ENCODE results near the gene FAIM2.

FAIM2 gene

DNA sequence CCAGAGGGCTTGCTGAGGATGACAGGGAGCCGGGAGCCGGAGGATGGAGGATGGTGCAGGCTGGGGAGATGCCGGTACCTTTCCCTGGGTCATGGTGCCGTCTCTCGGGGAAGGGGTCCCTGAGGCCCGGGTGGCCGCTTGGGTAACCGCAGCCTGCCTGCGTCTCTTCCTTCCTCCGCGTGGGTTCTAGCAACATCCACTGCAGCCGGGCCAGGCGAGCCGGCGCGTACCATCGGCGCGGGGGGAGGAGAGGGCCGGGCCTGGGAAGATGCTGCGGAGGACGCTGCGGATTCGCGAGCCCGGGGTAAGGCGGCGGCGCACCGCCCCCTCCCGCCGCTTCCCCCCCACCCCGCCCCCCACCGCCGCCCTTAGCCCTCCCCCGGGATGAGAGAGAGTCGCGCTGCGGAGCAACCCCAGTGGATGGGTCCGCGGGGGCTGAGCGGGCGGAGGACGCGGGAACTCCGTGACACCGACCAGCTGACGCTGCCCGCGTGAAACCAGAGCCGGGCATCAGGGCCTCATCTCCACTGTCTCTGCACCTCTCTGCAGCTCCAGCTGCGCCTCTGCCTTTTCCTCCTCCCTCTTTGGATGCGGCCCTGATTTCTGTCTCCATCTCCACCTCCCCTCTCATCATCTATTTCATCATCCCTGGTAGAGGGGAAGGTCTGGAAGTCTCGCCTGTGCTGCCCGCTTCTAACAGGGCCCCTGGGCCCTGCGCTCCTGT is at the start of gene FAIM2:
Gene FAIM2 (minus strand): TSS at position 201 of the 724 bp plus-strand sequence. CDS start 108 bp downstream, at position 93.
- peak; percentile 93 for DNase-seq (ENCODE audit: low spot score)

DNA sequence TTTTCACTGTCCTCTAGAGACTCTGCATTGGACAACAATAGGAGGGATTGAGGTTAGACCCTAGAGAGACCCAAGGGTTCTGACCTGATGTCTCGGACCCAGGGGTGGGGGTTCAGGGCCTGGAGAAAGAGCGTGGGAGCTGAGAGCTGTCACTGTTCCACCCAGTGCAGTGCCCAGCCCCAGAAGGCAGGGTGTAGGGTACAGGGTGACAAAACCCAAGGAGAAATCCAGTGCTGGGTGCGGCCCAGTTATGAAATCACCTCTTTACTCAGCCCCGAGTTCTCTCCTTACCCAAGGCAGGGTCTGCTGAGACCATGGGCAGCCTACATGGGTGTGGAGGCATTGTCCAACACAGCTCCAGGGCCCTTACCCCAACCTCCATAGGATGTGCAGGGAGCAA is 49.5 kb upstream of the FAIM2 start:
- DNase-seq (ENCODE audit: low spot score), result no peak

DNA sequence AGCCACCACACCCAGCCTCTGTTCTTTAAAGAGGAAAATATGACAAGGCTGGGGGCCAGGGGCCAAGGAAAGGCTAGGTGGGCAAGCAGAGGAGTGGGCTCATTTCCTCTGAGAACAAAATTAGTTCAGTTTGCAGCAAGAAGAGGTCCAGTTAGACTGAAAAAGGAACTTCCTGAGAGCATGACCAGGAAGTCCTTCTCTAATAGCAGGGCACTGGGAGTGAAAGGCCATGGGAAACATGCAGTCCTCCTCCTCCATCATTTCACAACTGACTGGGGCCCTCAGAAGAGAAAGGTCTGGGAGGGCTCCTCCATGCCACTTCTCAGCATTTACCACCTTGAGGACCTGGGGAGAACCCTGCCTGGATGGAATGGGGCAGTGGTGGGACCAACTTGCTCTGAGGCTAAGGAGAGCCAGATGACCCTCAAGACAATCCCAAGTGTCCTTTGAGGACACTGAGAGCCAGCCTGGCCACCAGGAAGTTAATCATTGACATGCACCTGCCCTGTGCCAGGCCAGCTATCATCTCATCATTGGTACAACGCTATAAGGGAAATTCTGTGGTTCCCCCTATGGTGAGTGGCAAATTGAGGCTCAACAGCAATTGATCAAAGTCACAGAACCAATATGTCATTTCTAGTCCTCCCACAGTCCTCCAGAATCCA is 48.8 kb upstream of the FAIM2 start:
- no peak for DNase-seq (ENCODE audit: low spot score)

DNA sequence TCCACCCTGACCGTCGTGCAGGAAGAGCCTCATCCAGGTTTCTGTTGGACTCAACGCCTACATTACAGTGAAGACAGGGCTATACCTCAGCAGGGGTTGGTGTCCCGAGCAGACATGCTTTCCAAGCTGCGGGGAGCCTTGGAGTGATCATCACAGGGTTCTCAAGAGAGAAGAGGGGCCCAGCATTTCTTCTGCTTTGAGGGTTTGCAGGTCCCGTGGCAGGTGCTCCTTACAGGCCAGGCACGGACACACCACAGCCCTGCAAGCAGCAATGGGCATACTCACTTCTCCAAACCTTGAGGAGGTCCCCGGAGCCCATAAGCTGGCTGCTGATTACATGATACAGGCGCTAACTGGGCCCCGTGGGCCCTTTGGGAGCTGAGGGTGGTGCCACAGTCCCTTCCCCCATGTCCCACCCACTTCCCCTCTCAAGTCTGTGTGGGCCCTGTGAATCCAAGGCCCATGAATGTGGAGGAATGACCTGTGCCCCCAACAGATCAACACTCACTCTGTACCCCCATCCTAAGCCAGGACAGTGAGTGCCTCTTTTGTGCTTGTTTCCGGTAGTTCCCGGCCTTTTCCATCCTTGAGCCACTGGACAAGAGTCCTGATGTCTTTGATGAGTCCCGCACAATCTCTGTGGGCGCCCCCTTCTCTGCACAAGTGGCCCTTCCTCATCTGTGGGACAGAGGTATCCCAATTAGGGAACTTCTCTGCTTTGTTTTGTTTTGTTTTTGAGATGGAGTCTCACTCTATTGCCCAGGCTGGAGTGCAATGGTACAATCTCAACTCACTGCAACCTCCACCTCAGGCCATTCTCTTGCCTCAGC is 47.9 kb upstream of the FAIM2 start:
- DNase-seq (ENCODE audit: low spot score), result no peak

DNA sequence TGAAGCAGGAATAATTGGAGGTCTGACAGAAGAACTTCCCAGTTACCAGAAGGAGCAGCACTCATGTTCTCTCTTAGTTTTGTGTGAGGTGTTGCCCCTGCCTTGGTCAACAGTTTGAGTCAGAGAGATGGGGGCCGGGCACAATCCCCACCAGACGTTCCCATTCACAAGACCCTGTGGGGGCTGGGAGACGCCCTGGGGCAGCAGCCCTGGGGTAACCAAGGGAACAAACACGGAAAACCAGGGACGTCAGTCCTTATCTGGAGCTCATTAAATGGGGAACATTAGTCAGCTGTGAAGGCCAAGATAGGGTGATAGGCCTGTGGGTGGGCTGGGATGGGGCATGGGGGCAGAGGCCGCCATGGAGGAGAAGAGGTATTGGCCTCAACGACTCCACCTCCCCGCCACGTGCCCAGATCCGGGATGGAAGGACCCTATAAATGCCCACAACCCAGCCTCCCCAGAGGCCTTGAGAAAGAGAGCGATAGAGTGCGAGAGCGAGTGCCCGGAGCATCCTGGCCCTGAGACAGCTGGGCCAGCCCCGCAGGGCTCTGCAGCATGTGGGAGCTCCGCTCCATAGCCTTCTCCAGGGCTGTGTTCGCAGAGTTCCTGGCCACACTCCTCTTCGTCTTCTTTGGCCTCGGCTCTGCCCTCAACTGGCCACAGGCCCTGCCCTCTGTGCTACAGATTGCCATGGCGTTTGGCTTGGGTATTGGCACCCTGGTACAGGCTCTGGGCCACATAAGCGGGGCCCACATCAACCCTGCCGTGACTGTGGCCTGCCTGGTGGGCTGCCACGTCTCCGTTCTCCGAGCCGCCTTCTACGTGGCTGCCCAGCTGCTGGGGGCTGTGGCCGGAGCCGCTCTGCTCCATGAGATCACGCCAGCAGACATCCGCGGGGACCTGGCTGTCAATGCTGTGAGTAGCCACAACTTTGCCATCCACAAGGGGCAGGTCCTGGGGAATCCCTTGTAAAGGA is 46.9 kb upstream of the FAIM2 start, which contains the start of gene AQP2:
Gene AQP2 (plus strand): TSS at position 465 of the 979 bp plus-strand sequence. CDS start 94 bp downstream, at position 559.
- DNase-seq (ENCODE audit: low spot score), result no peak

DNA sequence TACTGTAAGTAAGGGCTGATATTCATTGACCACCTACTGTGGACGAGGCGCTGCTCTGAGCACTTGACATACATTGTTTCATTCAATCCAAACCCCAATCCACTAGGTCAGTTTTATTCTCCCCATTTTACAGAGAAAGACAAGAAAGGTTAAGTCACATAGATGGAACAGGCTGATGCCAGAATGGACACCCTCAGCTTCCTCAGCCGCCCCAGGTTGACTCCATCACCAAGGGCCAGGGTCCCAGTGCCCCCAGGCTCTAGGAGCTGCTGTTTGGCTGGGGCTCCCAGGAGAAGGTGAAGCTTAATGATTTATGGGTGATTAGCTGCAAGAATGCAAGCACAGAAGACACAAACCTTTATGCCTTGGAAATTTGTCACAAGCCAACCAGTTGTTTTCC is 46.2 kb upstream of the FAIM2 start:
- DNase-seq (ENCODE audit: low spot score), result no peak

DNA sequence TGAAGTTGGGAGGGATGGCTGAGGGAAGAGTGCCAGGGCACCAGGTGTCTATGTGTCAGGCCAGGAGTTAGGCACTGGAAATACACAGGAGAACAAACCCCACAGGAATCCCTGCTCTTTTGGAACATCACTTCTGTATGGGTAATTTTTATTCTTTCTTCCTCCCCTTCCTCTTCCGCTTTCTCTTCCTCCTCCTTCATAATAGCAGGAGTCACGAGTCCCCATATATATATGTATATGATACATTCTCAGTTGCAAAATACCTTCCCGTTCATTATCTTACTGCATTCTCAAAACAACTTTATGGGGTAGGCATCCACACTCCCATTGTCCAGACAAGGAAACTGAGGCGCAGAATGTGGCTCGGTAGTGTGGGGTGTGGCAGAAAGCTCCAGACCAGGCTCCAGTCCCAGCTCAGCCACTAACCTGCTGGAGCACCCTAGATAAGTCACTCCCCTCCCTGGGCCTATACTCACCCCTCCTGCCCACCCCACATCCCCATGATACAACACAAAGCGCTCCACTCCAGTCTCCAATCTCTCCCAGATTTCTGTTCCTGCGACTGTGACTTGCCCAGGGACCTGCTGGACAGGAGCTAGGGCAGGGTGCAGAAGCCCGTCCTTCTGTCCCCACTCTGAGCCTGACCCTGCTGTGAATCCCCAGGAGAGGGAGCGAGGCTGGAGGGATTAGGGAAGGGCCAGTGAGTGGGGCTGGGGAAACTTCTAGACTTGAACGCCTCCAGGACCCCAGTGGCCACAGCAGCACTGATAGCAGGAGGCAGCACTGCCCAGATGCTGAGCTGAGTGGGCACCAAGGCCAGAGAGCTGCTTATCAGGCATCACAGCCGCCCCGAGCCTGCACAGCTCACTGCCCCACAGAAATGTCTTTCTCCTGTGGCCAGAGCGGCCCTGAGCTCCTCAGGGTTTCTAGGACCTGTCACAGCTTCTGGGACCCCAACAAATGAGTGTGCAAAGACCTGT is 45.5 kb upstream of the FAIM2 start:
- DNase-seq (ENCODE audit: low spot score), result no peak

DNA sequence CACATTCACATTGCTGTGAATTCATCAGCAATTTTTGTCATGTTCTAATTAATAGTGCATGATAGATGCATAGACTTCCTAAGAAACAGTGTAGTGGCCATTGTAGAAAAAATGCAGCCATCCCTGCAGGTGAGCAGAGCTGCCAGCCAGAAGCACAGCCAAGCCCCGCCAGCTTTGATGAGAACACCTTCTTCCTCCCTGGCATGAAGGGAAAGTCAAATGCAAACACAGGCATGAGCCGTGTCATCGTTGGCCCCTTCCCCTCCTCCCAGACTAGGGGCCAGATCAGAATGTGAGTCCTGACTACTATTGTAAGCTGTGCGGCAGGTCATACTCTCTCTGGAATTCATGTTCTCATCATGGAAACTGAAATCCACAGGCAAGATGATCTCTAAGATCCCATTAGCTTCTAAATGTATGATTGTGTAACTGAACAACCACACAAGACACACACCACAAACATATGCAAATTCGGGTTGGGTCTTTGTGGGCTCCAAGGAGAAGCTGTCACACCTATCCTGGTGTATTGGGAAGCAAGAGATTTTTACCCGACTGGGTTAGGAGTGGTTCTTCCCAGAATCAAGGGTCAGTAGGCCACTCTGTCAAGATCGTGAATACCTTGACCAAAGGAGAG is 44.0 kb upstream of the FAIM2 start:
- DNase-seq (ENCODE audit: low spot score), result no peak

DNA sequence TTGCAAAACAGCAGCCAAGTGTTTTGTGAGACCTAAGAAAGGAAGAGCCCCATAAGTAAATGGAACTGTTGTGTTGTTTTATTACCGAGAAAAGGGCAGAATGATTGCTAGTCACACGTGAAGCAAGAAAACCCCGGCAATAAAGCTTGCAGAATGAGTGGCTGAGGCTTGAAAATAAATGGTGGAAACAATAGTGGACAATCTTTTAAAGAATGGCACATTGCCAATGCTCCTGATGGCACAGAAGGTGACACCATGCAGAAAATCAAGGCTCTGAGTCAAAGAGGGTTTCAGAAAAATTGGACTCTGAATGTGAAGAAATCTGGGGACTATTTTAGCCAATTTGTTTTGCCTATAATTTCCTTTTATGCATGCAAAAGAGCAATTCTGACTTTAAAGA is 42.8 kb upstream of the FAIM2 start:
- DNase-seq (ENCODE audit: low spot score), result no peak

DNA sequence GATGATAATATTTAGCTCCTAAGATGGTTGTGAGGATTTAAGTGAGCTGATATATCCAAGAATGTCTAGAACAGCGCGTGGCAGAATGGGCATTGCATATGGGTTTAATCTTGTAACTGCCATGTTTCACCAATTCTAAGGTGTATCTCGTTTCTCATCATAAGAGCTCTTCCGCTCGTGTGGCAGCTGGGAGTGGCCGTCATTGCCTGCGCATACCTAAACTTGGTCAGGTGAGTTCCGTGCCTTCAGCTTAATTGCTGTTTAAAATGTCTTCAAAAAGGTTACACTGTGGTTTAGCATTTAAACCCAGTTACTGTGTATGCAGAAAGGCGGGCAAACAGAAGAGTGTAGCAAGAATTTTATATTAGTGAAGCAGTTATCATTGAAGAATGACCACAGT is 42.4 kb upstream of the FAIM2 start:
- no peak for DNase-seq (ENCODE audit: low spot score)

DNA sequence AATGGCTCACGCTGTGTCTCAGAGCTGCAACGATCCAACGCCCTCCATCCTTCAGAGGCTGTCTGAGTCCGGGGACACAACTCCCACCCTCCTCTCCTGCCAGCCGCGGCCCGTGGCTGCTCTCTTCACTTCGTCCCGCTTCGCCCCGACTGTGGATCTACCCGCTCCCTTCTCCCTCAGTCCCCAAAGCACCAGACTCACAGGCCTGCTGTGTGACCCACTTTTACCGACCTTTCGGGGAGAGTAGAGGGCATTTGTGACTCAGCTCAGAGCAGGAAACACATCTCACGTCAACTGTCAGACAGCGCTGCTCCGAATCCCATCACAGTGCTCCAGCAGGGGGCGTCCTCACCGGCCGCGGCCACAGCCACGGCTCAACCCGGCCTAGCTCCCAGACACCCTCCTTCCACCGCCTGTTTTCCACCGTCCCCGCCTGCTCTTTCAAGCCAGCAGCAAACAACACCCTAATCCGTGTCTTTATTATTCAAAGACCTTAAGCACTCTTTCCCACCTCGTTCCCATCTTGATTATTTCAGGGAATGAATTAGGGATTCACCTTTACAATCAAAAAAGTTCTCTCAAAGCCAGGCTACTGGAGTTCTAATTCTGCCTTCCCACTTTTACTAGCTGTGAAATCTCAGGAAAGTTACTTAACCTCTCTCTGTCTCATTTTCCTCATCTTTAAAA is 41.8 kb upstream of the FAIM2 start:
- peak; percentile 88 for DNase-seq (ENCODE audit: low spot score)

DNA sequence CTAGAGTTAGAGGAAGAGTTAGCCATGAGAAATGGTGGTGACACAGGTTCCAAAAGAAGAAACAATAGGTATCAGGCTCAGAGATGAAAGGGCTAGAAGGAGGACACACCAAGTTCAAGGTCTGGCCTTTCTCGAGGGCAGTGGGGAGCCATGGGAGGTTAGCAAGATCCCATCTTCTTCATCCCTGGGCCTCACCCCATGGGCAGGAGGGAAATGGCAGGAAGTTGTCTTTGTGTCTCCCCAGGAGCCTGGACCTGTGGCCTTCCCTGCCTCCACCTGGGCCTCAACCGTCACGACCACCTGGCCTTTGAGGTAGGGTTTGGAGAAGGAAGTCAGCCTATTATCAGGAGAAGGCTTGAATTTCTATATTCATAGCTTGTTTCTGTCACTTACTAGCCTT is 41.0 kb upstream of the FAIM2 start:
- DNase-seq (ENCODE audit: low spot score), result no peak

DNA sequence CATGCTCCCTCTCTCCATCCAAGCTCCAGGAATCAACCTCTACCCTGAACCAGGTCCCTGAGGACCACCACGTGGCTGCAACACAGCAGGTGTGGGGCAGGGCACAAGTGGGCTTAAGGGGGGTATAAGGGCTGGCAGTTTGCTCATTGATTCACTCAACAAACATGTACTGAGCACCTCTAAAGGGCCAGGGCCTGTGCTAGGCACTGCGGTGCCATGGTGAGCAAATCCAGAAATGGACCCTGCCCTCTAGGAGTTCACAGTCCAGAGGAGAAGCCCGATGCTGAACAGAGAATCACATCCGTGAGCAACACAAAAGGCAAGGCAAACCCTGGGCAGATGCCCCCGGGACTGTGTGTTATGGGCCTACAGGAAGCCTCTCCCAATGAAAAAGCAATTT is 40.3 kb upstream of the FAIM2 start:
- DNase-seq (ENCODE audit: low spot score), result no peak

DNA sequence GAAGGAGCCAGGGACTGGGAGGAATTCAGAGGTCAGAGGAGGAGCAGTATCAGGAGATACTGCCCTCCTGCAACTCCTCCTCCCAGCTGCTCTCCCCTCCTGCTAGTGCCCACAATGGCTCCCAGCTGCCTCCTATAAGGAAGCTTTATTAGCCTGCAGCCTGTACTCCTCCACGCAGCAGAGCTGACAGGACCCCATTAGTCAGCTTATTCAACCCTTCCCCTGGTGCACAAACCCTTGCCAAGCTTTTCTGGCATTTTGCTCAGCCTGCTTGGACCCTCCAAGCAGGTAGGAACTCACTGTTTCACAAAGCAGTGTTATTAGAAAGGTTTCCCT is 39.9 kb upstream of the FAIM2 start:
- no peak for DNase-seq (ENCODE audit: low spot score)

DNA sequence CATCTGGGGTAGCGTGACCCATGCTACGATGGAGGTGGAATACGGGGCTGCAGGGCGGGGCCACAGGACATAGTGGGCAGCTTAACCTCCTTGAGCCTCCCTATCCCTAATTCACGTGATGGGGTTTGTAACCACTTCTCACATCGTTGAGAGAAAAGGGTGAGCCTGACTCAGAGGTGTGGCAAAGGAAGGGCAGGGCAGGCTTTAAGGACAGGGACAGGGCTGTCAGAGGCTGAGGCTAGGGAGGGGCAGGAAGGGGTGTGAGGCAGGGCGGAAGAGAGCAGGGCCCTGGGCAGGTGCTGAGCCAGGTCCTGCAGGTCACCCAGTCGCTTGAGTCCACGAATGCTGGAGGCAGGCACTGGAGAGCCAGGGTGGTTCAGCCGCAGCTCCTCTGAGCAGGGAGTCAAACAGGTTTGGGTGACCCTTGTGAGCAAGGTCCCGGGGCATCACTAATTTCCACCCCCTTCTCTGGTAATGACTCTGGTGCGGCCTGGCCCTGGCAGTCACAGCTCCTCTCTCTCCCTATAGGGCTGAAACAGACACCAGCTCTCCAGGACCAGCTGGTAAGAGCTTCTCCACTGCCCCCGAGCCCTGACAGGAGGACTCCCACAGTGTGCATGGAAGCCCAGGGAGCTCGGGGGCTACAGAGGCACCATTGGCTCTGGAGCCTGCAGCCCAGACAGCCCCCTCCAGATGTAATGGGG is 39.4 kb upstream of the FAIM2 start:
- no peak for DNase-seq (ENCODE audit: low spot score)

DNA sequence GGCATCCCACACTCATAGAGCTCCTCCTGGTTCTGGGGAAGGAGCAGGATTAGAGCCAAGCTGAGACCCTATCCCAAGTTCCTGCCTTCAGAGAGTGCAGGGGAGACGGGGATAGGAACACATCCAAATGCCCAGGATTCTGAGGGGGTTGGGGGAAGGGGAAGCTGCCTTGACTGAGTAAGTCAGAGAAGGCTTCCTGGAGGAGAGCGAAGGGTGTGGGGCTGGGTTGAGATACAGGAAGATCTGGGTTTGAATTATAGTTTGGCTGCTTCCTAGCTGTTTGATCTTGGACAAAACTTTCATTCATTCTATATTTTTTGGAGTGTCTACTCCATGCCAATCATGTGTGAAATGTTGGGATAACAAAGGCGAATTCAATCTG is 38.8 kb upstream of the FAIM2 start:
- no peak for DNase-seq (ENCODE audit: low spot score)

DNA sequence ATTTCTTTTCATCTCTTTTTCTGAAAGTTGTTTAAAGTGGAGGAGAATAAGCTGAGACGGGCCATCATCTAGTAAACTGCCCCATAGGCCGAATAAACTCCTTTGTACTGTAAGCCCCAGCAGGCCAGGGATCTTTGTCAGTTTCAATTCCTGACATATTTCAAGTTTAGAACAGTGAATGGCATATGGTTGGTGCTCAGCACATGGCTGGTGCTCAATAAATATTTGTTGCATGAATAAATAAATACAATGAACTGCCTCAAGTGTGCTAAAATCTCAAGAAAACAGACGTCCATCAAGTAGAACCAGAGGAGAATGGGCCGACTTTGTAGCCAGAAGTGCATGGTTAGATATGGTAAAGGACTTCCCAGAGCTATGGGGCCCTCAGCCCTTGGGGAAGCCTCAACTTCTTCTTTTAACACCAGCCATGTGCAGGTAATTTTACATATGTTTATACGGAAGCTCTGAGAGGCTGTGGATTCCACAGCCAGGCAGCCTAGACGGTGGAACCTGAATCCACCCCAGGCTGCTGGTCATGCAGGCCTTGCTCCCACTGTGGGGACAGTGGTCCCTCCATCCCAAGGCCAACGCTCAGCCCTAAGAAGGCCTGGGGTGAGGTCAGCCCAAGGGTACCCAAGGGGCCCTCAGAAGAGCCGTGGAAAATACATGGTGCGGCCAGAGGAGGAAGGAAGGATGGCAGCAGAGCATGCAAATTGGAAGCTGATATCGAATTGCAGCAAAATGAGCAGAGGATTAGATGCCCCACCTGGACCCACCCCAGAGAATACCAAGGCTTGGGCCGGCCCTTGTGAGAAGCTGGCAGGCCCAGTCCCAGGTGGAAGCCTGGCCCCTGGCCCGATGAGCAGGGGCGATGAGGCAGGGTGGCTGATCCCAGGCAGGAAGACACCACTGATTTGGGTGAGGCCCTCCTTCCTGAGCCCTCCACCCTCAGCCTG is 38.1 kb upstream of the FAIM2 start:
- no peak for DNase-seq (ENCODE audit: low spot score)

DNA sequence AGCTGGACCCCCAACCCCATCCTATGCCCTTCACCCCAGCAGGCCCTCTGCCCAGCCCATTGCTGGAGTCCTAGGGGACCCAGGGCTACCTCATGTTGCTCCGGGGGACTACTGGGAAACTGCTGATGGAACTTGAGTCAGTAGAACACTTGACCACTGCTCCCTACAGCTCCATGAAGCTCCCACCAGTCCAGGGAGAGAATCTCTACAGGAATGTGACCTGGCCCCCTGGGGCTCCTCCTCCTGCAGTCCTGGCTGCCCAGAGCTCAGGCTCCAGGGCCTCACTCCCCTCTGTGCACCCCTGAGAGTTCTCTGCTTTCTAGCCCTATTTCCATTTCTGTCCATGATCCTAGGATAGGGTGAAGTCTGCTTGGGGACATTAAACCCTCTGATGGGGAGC is 36.0 kb upstream of the FAIM2 start:
- no peak for DNase-seq (ENCODE audit: low spot score)
